IMR-90 (cell line): ENCODE results near the gene MTUS2.

Source experiments
- CEBPB ChIP-seq: IDR thresholded peaks from 2 replicates; pipeline ENCODE4 v1.6.1; 2012; ENCODE audit warnings: low read depth, low read length, improper control_type of control experiment
- CTCF ChIP-seq: conservative IDR thresholded peaks from 2 replicates; pipeline ENCODE4 v1.5.1; 2012; ENCODE audit warnings: mild to moderate bottlenecking, low read depth, low read length, improper control_type of control experiment
- FOS ChIP-seq: fragments of 150-350 bp; IDR thresholded peaks from 2 replicates; pipeline ENCODE4 v1.6.1; 2016; ENCODE audit warnings: low read depth, low read length
- MAFK ChIP-seq: IDR thresholded peaks from 2 replicates; pipeline ENCODE4 v1.6.1; 2012; ENCODE audit warnings: low read depth, low read length, improper control_type of control experiment
- MAZ ChIP-seq: IDR thresholded peaks from 2 replicates; pipeline ENCODE4 v1.6.1; 2012; ENCODE audit warnings: low read depth, mild to moderate bottlenecking, low read length, improper control_type of control experiment, moderate library complexity, borderline replicate concordance
- NFE2L2 ChIP-seq: fragments of 150-350 bp; IDR thresholded peaks from 2 replicates; pipeline ENCODE4 v1.6.1; 2016; ENCODE audit warnings: low read depth, mild to moderate bottlenecking, low read length
- POLR2A ChIP-seq: IDR thresholded peaks from 2 replicates; pipeline ENCODE4 v1.6.1; 2012; ENCODE audit warnings: mild to moderate bottlenecking, low read depth, low read length
- RAD21 ChIP-seq: IDR thresholded peaks from 2 replicates; pipeline ENCODE4 v1.6.1; 2012; ENCODE audit warnings: low read length, improper control_type of control experiment
- RCOR1 ChIP-seq: IDR thresholded peaks from 2 replicates; pipeline ENCODE4 v1.6.1; 2012; ENCODE audit warnings: mild to moderate bottlenecking, low read length, improper control_type of control experiment; ENCODE audit not compliant: insufficient replicate concordance
- RFX5 ChIP-seq: IDR thresholded peaks from 2 replicates; pipeline ENCODE4 v1.8.0; 2012; ENCODE audit warnings: low read depth, mild to moderate bottlenecking, low read length, moderate library complexity
- SMC3 ChIP-seq: fragments of 150-350 bp; IDR thresholded peaks from 2 replicates; pipeline ENCODE4 v1.6.1; 2016; ENCODE audit warnings: low read depth, mild to moderate bottlenecking, antibody characterized with exemption, low read length, moderate library complexity
- USF2 ChIP-seq: fragments of 150-350 bp; IDR thresholded peaks from 2 replicates; pipeline ENCODE4 v1.6.1; 2017; ENCODE audit warnings: mild to moderate bottlenecking, antibody characterized with exemption, low read length, low read depth

GRCh38 chr13:29405401-29405800, 585.3 kb downstream of the MTUS2 start:
- TF ChIP-seq CTCF (no peak), POLR2A (no peak), FOS (no peak), SMC3 (no peak), RAD21 (no peak), CEBPB (no peak), RFX5 (no peak), MAFK (no peak), MAZ (no peak), RCOR1 (no peak), USF2 (no peak), NFE2L2 (no peak)
